Measurements from ENCODE around the gene VEGFA. TPM values are rescaled to one million over a fixed set of nuclear protein-coding genes. Genes with fewer than 3 reads are reported as not detected.

Gene VEGFA
- total RNA-seq, 1 donor from 2014 or later, result 31.2 TPM

- Mint-ChIP-seq H3K9me3 (no peaks in the 10 kb centered on the region), H3K36me3 (ENCODE audit: low read depth) (peaks cover 4% of the 10 kb centered on the region), H3K27ac (ENCODE audit: unreplicated experiment) (no peak overlapping the region), H3K4me1 (peaks cover 31% of the 10 kb centered on the region), H3K27me3 (ENCODE audit: low read depth) (peaks cover 6% of the 10 kb centered on the region), H3K4me3 (no peak overlapping the region)
- TF ChIP-seq CTCF (conservative IDR thresholded peaks at IDR 0.05), result no peak
- no peak for DNase-seq (ENCODE audit: low read depth, low spot score)
These were observed 6.2 kb downstream of the VEGFA start for GRCh38 chr6:43776115-43776798.

- no peak overlapping the region for H3K27ac Mint-ChIP-seq (ENCODE audit: unreplicated experiment)
- DNase-seq (ENCODE audit: low read depth, low spot score), result no peak
- H3K27me3 Mint-ChIP-seq (ENCODE audit: low read depth), result peaks cover 4% of the 10 kb centered on the region
- H3K4me3 Mint-ChIP-seq, result no peak overlapping the region
- TF ChIP-seq CTCF (conservative IDR thresholded peaks at IDR 0.05), result no peak
- H3K36me3 Mint-ChIP-seq (ENCODE audit: low read depth), result peaks cover 8% of the 10 kb centered on the region
- H3K9me3 Mint-ChIP-seq, result no peaks in the 10 kb centered on the region
- H3K4me1 Mint-ChIP-seq, result peaks cover 30% of the 10 kb centered on the region
These were observed 7.1 kb downstream of the VEGFA start for GRCh38 chr6:43776799-43777776.

GRCh38 chr6:43778131-43778855 is 8.3 kb downstream of the VEGFA start:
- DNase-seq (ENCODE audit: low read depth, low spot score), result no peak
- no peak for TF ChIP-seq CTCF (conservative IDR thresholded peaks at IDR 0.05)
- Mint-ChIP-seq H3K4me1 (peaks cover 20% of the 10 kb centered on the region), H3K4me3 (no peak overlapping the region), H3K27ac (ENCODE audit: unreplicated experiment) (no peak overlapping the region), H3K9me3 (no peaks in the 10 kb centered on the region), H3K27me3 (ENCODE audit: low read depth) (no peaks in the 10 kb centered on the region), H3K36me3 (ENCODE audit: low read depth) (peaks cover 8% of the 10 kb centered on the region)

GRCh38 chr6:43778976-43779851 is 9.2 kb downstream of the VEGFA start:
- peaks cover 8% of the 10 kb centered on the region for H3K36me3 Mint-ChIP-seq (ENCODE audit: low read depth)

More at GRCh38 chr6:43778976-43779851, 9.2 kb downstream of the VEGFA start:
- DNase-seq (ENCODE audit: low read depth, low spot score), result no peak
- H3K27ac Mint-ChIP-seq (ENCODE audit: unreplicated experiment), result peak overlapping the region; percentile 35
- H3K4me1 Mint-ChIP-seq, result peaks cover 17% of the 10 kb centered on the region
- TF ChIP-seq CTCF (conservative IDR thresholded peaks at IDR 0.05), result no peak
- no peaks in the 10 kb centered on the region for H3K9me3 Mint-ChIP-seq
- no peaks in the 10 kb centered on the region for H3K27me3 Mint-ChIP-seq (ENCODE audit: low read depth)
- peak overlapping the region; percentile 23 for H3K4me3 Mint-ChIP-seq
